ENCODE data around the gene CHRNA5. TPM values are rescaled to one million over a fixed set of nuclear protein-coding genes. Genes with fewer than 3 reads are reported as not detected.
A peak's percentile ranks its signal among the peaks of the same experiment; 100 is the strongest.

CHRNA5 gene
- total RNA-seq, 1 donor from 2014 or later, result 55.3 TPM

DNA sequence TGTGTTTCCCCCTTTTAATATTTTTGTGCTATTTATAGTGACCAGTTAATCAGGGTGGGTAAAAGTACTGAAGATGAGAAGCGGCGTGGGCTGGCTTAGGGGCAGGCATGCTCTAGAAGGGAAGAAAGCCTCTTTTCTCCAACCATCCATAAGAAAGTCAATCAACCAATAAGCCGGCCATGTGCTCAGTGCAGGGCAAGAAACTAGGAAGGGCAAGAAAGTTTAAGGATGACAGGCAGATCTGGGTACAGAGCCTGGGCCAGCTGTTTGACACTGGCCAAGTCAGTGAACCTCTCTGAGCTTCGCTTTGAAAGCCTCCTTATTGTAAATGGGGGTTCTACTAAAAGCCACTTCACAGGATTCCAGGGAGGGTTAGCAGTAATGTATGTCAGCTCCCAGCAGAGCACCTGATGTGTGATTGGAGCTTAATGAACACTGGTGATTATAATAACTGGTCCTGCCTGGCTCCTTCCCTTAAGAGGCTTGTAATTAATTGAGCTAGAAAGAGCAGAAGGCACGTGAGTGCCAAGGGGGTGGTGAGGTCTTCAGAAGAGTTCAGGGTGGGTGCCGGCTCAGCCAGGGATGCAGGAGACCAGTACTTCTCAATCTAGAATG is 61.2 kb downstream of the CHRNA5 start:
- Mint-ChIP-seq H3K27ac (ENCODE audit: unreplicated experiment) (no peak overlapping the region), H3K9me3 (ENCODE audit: unreplicated experiment) (peaks cover 9% of the 10 kb centered on the region), H3K4me3 (ENCODE audit: unreplicated experiment) (peak overlapping the region; percentile 18), H3K4me1 (ENCODE audit: low read depth, unreplicated experiment) (peaks cover 15% of the 10 kb centered on the region), H3K27me3 (ENCODE audit: unreplicated experiment) (peaks cover 18% of the 10 kb centered on the region), H3K36me3 (ENCODE audit: unreplicated experiment) (peaks cover 21% of the 10 kb centered on the region)
- TF ChIP-seq, protein P1, sequence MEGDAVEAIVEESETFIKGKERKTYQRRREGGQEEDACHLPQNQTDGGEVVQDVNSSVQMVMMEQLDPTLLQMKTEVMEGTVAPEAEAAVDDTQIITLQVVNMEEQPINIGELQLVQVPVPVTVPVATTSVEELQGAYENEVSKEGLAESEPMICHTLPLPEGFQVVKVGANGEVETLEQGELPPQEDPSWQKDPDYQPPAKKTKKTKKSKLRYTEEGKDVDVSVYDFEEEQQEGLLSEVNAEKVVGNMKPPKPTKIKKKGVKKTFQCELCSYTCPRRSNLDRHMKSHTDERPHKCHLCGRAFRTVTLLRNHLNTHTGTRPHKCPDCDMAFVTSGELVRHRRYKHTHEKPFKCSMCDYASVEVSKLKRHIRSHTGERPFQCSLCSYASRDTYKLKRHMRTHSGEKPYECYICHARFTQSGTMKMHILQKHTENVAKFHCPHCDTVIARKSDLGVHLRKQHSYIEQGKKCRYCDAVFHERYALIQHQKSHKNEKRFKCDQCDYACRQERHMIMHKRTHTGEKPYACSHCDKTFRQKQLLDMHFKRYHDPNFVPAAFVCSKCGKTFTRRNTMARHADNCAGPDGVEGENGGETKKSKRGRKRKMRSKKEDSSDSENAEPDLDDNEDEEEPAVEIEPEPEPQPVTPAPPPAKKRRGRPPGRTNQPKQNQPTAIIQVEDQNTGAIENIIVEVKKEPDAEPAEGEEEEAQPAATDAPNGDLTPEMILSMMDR (IDR thresholded peaks at IDR 0.05; ENCODE audit: partially characterized antibody, unreplicated experiment), result no peak
- DNase-seq, result no peak

DNA sequence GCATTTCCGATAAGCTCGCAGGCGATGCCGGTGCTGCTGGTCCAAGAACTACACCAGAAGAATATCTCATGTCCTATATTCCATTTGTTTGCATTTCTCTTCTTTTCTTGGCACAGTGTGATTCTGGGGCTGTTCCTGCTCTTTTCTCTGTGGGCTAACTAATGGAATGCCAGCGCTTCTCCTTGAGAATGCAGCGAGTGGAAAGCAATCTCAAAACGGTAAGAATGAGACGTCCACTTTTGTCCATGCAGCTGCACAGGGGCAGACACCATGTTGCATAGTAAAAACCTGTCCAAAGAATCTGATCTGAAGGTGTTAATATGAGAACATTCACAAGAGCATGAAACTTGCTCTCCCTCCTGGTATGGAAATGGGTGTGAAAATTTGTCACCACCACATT is 62.0 kb downstream of the CHRNA5 start:
- H3K27me3 Mint-ChIP-seq (ENCODE audit: unreplicated experiment), result peaks cover 19% of the 10 kb centered on the region
- H3K4me1 Mint-ChIP-seq (ENCODE audit: low read depth, unreplicated experiment), result peaks cover 15% of the 10 kb centered on the region
- TF ChIP-seq, protein P1 (IDR thresholded peaks at IDR 0.05; ENCODE audit: partially characterized antibody, unreplicated experiment), result no peak
- H3K4me3 Mint-ChIP-seq (ENCODE audit: unreplicated experiment), result no peak overlapping the region
- no peak for DNase-seq
- peaks cover 9% of the 10 kb centered on the region for H3K9me3 Mint-ChIP-seq (ENCODE audit: unreplicated experiment)
- H3K27ac Mint-ChIP-seq (ENCODE audit: unreplicated experiment), result no peak overlapping the region
- peaks cover 28% of the 10 kb centered on the region for H3K36me3 Mint-ChIP-seq (ENCODE audit: unreplicated experiment)

DNA sequence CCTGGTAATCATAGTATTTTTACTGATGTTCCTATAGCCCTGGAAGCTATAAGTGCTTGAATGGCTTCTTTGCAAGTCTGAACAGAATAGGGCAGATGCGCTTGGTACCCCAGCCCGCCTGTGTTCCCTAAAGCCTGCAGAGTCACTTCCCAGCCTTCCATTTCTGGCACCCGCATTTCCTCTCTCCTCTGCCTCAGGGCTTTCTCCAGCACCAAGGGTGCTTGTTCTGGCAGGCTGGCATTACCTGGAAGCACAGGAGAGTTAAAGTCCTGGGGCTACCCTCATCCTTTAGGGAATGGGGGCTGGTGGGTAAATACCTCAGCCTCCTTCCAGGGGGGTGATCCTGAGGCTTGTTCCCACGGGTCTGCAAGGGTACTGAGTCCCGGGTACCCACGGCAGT is 62.9 kb downstream of the CHRNA5 start:
- H3K4me1 Mint-ChIP-seq (ENCODE audit: low read depth, unreplicated experiment), result peaks cover 15% of the 10 kb centered on the region
- H3K4me3 Mint-ChIP-seq (ENCODE audit: unreplicated experiment), result no peak overlapping the region
- H3K36me3 Mint-ChIP-seq (ENCODE audit: unreplicated experiment), result peaks cover 36% of the 10 kb centered on the region
- H3K27ac Mint-ChIP-seq (ENCODE audit: unreplicated experiment), result no peak overlapping the region
- H3K9me3 Mint-ChIP-seq (ENCODE audit: unreplicated experiment), result peaks cover 16% of the 10 kb centered on the region
- no peak for DNase-seq
- TF ChIP-seq, protein P1 (IDR thresholded peaks at IDR 0.05; ENCODE audit: partially characterized antibody, unreplicated experiment), result no peak
- peaks cover 20% of the 10 kb centered on the region for H3K27me3 Mint-ChIP-seq (ENCODE audit: unreplicated experiment)

DNA sequence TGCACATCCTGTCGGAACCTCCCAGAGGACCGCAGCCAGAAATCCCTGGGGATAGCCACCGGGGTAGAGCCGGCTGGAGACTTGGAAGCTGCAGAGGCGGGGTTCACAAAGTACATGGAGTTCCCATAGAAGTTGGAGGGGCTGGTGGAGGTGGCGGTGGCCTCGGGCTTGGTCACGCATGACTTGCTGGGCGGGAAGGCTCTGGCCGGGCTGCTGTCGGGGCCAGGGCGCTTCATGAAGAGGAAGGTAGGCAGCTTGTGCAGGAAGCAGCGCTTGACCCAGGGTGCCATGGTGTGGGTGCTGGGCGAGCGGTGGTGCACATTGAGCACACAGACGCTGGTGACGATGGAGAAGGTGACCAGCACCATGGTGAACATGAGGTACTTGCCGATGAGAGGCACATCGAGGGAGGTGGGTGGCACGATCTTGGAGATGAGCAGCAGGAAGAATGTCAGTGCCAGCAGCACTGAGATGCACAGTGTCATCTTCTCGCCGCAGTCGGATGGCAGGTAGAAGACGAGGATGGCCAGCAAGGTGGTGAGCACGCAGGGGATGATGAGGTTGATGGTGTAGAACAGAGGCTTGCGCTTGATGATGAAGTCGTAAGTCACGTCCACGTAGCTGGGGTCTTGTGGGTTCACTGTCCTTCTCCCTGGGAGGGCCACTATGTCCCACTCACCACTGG is 63.9 kb downstream of the CHRNA5 start:
- Mint-ChIP-seq H3K4me1 (ENCODE audit: low read depth, unreplicated experiment) (peaks cover 20% of the 10 kb centered on the region), H3K9me3 (ENCODE audit: unreplicated experiment) (peaks cover 16% of the 10 kb centered on the region), H3K4me3 (ENCODE audit: unreplicated experiment) (no peak overlapping the region), H3K27me3 (ENCODE audit: unreplicated experiment) (peaks cover 20% of the 10 kb centered on the region), H3K27ac (ENCODE audit: unreplicated experiment) (no peak overlapping the region), H3K36me3 (ENCODE audit: unreplicated experiment) (peaks cover 41% of the 10 kb centered on the region)
- DNase-seq, result no peak
- TF ChIP-seq, protein P1 (IDR thresholded peaks at IDR 0.05; ENCODE audit: partially characterized antibody, unreplicated experiment), result no peak

DNA sequence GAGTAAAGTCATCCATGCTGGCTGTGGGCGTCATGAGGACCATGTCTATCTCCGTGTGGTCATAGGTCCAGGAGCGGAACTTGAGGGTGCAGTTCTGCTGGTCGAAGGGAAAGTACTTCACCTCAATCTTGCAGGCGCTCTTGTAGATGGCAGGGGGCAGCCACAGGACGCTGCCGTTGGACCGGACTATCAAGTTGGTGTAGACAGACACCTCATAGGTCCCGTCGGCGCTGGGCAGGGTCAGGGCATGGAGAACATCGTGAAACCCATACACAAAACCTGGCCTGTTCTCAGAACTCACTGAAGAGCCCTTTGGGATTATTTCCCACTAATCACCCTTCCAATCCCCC is 64.4 kb downstream of the CHRNA5 start:
- Mint-ChIP-seq H3K36me3 (ENCODE audit: unreplicated experiment) (peaks cover 40% of the 10 kb centered on the region), H3K27ac (ENCODE audit: unreplicated experiment) (no peak overlapping the region), H3K4me1 (ENCODE audit: low read depth, unreplicated experiment) (peaks cover 24% of the 10 kb centered on the region), H3K9me3 (ENCODE audit: unreplicated experiment) (peaks cover 14% of the 10 kb centered on the region), H3K27me3 (ENCODE audit: unreplicated experiment) (peaks cover 18% of the 10 kb centered on the region), H3K4me3 (ENCODE audit: unreplicated experiment) (peak overlapping the region; percentile 16)
- TF ChIP-seq, protein P1 (IDR thresholded peaks at IDR 0.05; ENCODE audit: partially characterized antibody, unreplicated experiment), result no peak
- no peak for DNase-seq
